Skin epidermis (tissue), 12 donors: ENCODE data around the gene RMND1.

Source experiments
- H3K27ac ChIP-seq, 21 experiments: fragments of 200-600 bp; sonication (generic) in 11 of 21; one replicate each; pipeline ENCODE4 v1.5.0; 2020; ENCODE audit warnings: mild to moderate bottlenecking in 3 of 21, inconsistent platforms in 2 of 21, moderate library complexity in 2 of 21
- H3K4me3 ChIP-seq, 7 experiments: fragments of 200-600 bp; sonication (generic) in 2 of 7; one replicate each; pipeline ENCODE4 v1.5.0; 2020; ENCODE audit warnings: inconsistent platforms in 2 of 7, mild to moderate bottlenecking in 2 of 7, moderate library complexity in 1 of 7

The RMND1 gene

DNA sequence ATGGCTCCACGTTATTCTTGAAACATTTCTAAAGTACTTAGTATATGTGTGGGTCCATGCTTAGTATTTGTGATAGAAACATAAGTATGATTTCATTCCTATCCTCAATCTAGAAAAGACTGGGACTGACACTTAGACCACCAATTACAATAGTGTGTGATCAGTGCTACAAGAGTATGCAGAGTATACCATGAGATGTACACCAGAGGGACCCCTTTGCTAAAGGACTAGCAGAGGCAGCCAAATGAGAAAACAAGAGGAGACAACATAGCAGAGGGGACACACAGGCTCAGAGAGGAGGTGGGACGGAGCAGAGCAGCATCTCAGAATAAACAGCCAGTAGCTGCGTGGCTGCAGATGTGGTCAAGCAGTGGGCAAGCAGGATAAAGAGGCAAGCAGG lies 21.0 kb downstream of the RMND1 start:
- Histone ChIP-seq H3K4me3 (no peak overlapping the region), H3K27ac (no peak overlapping the region)

GRCh38 chr6:151428093-151428735 lies 23.7 kb downstream of the RMND1 start:
- Histone ChIP-seq H3K4me3 (no peak overlapping the region), H3K27ac (no peak overlapping the region)

- Histone ChIP-seq H3K4me3 (no peak overlapping the region), H3K27ac (no peak overlapping the region)
Observed at GRCh38 chr6:151425561-151425960, 26.4 kb downstream of the RMND1 start.

DNA sequence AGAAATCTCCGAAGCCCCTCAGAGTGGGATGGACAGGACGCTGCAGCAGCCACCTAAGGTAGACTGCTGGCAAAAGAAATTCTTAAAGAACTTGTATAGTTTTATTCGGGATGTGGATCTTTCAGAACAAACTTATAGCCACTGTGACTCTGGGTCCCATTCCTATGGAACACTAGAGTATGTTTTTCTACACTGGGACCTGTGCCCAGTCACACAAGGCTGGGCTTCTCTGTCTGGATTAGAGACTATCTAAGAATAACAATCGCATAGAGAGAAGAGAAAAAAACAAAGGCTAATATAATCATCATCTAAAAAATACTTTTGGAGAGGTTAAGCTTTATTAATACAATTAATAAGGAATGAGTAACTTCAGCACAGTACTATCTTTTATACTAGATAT lies 28.9 kb downstream of the RMND1 start:
- H3K27ac ChIP-seq, result no peak overlapping the region
- H3K4me3 ChIP-seq, result no peak overlapping the region

DNA sequence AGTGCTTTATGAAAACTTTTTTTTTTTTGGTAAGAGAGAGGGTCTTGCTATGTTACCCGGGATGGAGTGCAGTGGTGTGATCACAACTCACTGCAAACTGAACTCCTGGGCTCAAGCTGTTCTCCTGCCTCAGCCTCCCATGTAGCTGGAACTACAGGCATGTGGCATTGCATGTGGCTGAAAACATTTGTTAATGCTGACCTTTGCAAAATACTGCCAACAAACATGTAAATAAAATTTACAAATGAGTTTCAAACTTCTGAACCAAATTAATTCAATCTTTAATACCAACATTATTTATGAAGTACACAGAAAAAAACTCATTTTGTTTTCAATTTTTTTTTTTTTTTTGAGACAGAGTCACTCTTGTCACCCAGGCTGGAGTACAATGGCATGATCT lies 34.4 kb downstream of the RMND1 start:
- H3K4me3 ChIP-seq, result no peak overlapping the region
- no peak overlapping the region for H3K27ac ChIP-seq

- Histone ChIP-seq H3K4me3 (no peak overlapping the region), H3K27ac (no peak overlapping the region)
Observed at GRCh38 chr6:151414641-151415260, 37.2 kb downstream of the RMND1 start.

DNA sequence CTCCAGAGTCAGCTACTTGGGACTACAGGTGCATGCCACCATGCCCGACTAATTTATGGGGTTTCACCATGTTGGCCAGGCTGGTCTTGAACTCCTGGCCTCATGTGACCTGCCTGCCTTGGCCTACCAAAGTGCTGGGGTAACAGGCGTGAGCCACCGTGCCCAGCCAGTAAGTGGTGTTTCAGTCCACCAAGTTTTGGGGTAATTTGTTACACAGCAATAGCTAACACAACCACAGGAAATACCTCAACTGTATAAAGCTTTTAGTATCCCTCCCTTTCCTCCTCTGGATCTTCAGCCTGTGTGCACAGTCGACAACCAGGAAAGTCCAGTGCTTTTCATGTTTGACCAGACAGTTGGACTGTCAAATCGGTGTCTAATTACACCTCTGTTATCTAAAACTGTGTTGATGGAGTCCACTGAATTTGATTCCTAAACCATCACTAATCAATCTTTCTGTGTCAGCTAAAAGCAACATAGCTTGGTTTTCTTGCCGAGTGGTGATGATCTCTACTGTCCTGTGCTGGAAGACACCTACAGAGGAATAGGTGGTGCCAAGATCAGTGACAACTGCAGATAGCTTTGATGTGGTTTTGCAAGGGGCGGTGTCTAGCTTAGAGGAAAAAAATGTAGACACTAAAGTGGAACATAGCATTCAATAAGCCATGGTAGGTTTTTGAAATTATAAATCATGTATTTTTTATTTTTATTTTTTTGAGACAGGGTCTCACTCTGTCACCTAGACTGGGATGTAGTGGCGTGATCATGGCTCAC lies 38.4 kb downstream of the RMND1 start:
- H3K4me3 ChIP-seq, result no peak overlapping the region
- H3K27ac ChIP-seq, result peak overlapping the region in 1 of 21 experiments; percentile 10

DNA sequence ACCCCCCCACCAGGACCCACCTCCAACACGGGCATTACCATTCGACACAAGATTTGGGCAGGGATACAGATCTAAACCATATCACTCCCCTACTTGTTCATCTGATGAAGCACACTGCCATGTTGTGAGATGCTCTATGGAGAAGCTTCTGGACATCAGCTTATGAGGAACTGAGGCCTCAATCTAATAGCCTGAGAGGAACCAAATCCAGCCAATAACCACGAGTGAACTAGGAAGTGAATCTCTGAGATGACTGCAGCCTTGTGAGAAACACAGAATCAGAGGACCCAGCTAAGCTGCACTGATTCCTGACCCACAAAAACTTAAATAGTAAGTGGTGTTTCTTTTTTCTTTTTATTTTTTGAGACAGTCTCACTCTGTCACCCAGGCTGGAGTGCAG lies 39.0 kb downstream of the RMND1 start:
- Histone ChIP-seq H3K27ac (no peak overlapping the region), H3K4me3 (no peak overlapping the region)

- Histone ChIP-seq H3K4me3 (no peak overlapping the region), H3K27ac (no peak overlapping the region)
Observed at GRCh38 chr6:151409679-151410078, 42.2 kb downstream of the RMND1 start.

DNA sequence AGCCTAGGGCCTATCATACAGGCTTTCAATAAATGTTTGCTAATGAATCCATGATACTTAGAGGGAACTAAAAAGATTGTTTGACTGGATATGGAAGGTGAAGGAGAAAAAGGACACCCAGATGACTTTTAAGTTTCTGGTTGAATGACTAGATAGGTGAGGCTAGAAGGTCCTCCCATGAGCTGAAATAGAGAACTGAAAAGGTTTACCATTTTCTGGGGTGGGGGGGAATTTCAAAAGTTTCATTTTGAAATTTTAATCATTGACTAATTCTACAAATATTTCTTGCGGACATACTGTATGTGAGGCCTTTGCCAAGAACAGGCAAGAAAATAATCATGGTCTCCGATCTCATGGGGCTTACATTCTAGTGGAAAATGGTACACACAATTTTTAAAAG lies 42.7 kb downstream of the RMND1 start:
- Histone ChIP-seq H3K27ac (no peak overlapping the region), H3K4me3 (no peak overlapping the region)

DNA sequence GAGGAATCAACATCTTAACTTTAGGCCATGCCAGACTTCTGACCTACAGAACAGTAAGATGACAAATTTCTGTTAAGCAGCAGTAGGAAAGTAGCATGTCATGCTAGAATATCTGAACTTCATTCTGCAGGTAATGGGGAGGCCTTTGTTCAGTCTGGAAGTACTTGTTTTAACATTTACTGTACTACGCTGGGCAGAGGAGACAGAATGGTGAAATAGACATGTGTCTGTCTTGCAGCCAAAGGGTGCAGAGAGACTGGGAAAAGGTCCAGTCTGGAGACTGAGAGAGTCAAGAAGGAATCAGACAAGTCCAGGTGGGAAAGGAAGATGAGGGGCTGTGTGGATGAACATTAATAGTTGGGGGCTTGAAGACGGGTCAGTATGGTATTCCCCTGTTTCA lies 43.1 kb downstream of the RMND1 start:
- no peak overlapping the region for H3K27ac ChIP-seq
- no peak overlapping the region for H3K4me3 ChIP-seq

DNA sequence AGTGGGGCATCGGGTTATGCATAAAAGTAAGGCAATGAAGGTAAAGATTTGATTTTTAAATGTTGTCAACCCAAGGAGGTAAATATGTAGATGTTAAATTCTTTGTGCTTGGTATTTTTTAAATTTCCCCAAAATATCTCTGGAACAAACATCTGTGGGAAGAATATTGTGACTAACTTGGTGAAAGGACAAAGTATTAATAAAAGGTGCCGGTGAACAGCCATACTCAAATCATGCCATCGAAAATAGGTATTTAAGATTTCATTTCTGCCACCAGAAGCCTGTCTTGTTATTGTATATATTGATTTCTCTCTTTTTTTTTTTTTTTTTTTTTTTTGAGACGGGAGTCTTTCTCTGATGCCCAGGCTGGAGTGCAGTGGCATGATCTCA lies 48.0 kb downstream of the RMND1 start:
- Histone ChIP-seq H3K27ac (no peak overlapping the region), H3K4me3 (no peak overlapping the region)

DNA sequence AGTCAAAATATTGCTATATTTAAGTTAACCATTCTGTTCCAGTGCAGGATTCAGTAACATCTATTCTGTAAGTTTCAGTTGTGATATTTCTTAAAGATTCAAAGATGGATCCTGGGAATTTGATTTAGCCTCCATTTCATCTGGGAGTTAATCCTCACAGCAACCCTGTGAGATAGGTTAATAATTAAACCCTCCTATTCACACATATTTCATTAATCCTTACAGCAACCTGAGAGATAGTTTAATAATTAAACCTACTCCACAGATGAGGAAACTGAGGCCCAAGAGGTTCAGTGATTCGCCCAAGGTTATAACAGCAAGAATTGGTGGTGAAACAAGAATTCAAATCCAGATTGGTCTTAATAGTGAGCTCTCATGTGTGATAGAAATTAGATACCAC lies 49.7 kb downstream of the RMND1 start:
- H3K4me3 ChIP-seq, result no peak overlapping the region

DNA sequence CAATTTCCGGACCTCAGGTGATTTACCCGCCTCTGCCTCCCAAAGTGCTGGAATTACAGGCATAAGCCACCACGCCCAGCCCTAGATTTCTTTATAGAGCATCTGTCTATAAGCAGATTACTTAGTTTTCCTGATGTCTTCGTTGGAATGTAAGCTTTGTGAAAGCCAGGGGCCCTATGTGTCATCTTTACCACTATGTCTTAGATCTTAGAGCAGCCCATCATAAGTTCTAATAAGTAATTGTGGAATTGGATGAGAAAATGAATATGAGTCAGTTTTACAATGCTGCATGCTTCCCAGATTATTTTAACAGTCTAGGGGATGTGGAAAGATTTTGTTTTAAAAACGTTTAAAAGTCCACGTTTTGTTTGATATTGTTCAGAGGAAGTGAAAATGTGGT lies 51.5 kb downstream of the RMND1 start:
- peak overlapping the region in 1 of 21 experiments; percentile 3 for H3K27ac ChIP-seq
- no peak overlapping the region for H3K4me3 ChIP-seq

More for the DNA sequence above, 49.7 kb downstream of the RMND1 start:
- H3K27ac ChIP-seq, result no peak overlapping the region

DNA sequence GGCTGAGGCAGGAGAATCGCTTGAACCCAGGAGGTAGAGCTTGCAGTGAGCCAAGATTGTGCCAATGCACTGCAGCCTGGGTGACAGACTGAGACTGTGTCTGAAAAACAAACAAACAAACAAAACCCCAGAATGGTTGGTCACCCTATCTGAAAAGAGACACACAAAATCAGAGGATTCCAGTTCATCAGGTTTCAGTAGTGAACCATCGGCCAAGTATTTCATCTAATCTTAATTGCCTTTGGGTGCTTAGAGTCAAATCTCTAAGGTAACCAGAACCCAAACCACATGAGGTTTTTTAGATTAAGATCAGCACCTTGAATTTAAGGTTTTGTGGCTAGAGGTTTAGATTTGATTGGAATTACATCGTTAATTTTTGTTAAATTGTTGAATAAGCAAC lies 52.2 kb downstream of the RMND1 start:
- H3K4me3 ChIP-seq, result no peak overlapping the region
- H3K27ac ChIP-seq, result no peak overlapping the region

DNA sequence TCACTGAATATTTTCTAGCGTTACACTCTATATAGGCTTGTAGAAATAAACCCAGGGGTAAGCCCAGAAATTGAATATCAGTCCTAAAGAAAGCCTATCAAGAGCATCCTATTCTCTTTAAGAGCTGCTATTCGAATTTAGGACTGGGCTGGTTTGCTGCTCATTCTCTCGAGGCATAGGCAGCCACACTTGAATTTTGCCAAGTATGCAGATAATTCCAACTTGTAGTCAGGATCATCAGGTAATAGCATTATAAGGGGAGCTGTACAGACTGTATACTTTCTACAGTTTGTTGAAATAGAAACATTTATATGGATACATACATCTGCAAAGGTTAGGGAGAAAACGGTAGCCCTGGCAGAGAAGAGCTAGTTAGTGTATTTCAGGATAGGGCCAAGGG lies 58.5 kb downstream of the RMND1 start:
- Histone ChIP-seq H3K4me3 (no peak overlapping the region), H3K27ac (peak overlapping the region in 9 of 21 experiments; percentile 2 to 100 (median 28))

GRCh38 chr6:151392427-151392826 lies 59.5 kb downstream of the RMND1 start:
- H3K4me3 ChIP-seq, result peak overlapping the region; percentile 66 to 99 (median 90)
- peak overlapping the region in 17 of 21 experiments; percentile 60 to 100 (median 99) for H3K27ac ChIP-seq

- H3K27ac ChIP-seq, result peak within 1 kb of the TSS; percentile 90 to 100 (median 98)
- H3K4me3 ChIP-seq, result peak within 1 kb of the TSS; percentile 66 to 99 (median 90)
Observed at GRCh38 chr6:151391471-151392413, 60.2 kb downstream of the RMND1 start, which contains the start of gene ZBTB2. Gene ZBTB2, minus strand, starts transcription at chr6:151391559. Its CDS starts 17,922 bp downstream, at chr6:151373637.

- Histone ChIP-seq H3K4me3 (peak overlapping the region; percentile 66 to 99 (median 90)), H3K27ac (peak overlapping the region; percentile 90 to 100 (median 98))
Observed at GRCh38 chr6:151390851-151391470, 61.0 kb downstream of the RMND1 start.
